Anterior cingulate cortex (tissue), 58 donors: Measurements from ENCODE around the gene ADM5.

ENCODE experiments used
- DNase-seq, 58 donors: peaks; one replicate each; lab custom pipeline; 2025; lab: John Stamatoyannopoulos, UW

ADM5 gene

GRCh38 chr19:49689133-49690078 lies at the start of gene ADM5:
ADM5 (plus strand) TSS chr19:49689594; CDS start chr19:49689838, 244 bp downstream.
- DNase-seq: peak in 35 of 58 donors; percentile 9 to 76 (median 37)

- peak; percentile 69 to 100 (median 98) for DNase-seq
Measured at GRCh38 chr19:49640113-49640898, 49.1 kb upstream of the ADM5 start, which contains the start of gene RRAS. RRAS (minus strand) TSS chr19:49640143; CDS start chr19:49640098, 45 bp downstream.

GRCh38 chr19:49641688-49642491 lies 47.5 kb upstream of the ADM5 start, which contains the start of gene SCAF1:
SCAF1 (plus strand) TSS chr19:49642209; CDS start chr19:49645027, 2,818 bp downstream.
- peak; percentile 79 to 100 (median 99) for DNase-seq

- no peak for DNase-seq
Measured at GRCh38 chr19:49642492-49643035, 46.8 kb upstream of the ADM5 start.

- no peak for DNase-seq
Measured at GRCh38 chr19:49643466-49643865, 45.9 kb upstream of the ADM5 start.

GRCh38 chr19:49645592-49645991 lies 43.8 kb upstream of the ADM5 start:
- no peak for DNase-seq

GRCh38 chr19:49645995-49646394 lies 43.4 kb upstream of the ADM5 start:
- DNase-seq: no peak

- DNase-seq: no peak
Measured at GRCh38 chr19:49646586-49646985, 42.8 kb upstream of the ADM5 start.

- no peak for DNase-seq
Measured at GRCh38 chr19:49651029-49651819, 38.2 kb upstream of the ADM5 start.

- no peak for DNase-seq
Measured at GRCh38 chr19:49651820-49652550, 37.4 kb upstream of the ADM5 start.

GRCh38 chr19:49652551-49653465 lies 36.6 kb upstream of the ADM5 start:
- DNase-seq: no peak

- no peak for DNase-seq
Measured at GRCh38 chr19:49653466-49653806, 36.0 kb upstream of the ADM5 start.

GRCh38 chr19:49654581-49654980 lies 34.8 kb upstream of the ADM5 start:
- no peak for DNase-seq

GRCh38 chr19:49655570-49656455 lies 33.6 kb upstream of the ADM5 start:
- DNase-seq: no peak

GRCh38 chr19:49656456-49657109 lies 32.8 kb upstream of the ADM5 start:
- no peak for DNase-seq
